GM04503 (cell line): ENCODE results near the gene CHRM4.
"Not testable (repeated sequence)": the region's sequence is repeated elsewhere in the genome, so short reads cannot be mapped to it uniquely, and the experiment has no call there.

Experiments
- DNase-seq: peaks from one replicate; pipeline ENCODE4 v3.0.0-alpha.2; 2012; ENCODE audit warnings: low read depth

Gene CHRM4

DNA sequence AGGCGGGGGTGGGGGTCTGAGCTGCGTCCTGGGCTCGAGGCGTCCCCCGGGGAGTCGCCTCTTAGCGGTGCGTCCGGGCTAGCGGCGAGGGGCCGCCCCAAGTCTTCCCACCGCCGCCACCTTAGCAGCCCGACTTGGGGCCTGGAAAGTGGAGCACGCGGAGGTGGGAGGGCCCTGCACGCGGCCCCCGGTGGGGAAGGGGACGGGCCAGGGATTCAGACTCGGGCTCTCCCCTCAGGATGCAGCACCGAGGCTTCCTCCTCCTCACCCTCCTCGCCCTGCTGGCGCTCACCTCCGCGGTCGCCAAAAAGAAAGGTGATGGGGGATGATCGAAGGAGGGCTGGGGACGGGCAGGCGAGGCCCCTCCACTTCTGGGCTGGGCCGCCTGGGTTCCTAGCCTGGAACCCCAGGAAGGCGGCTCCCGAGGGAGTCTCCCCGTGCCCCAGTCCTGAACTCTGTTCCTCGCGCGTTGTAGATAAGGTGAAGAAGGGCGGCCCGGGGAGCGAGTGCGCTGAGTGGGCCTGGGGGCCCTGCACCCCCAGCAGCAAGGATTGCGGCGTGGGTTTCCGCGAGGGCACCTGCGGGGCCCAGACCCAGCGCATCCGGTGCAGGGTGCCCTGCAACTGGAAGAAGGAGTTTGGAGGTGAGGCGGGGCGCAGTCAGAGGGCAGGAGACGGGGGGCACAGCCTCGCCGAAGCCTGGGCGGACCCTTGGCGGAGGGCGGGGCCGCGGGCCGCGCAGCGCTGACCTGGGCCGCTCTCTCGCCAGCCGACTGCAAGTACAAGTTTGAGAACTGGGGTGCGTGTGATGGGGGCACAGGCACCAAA lies 9.5 kb downstream of the CHRM4 start:
- DNase-seq, result no peak

DNA sequence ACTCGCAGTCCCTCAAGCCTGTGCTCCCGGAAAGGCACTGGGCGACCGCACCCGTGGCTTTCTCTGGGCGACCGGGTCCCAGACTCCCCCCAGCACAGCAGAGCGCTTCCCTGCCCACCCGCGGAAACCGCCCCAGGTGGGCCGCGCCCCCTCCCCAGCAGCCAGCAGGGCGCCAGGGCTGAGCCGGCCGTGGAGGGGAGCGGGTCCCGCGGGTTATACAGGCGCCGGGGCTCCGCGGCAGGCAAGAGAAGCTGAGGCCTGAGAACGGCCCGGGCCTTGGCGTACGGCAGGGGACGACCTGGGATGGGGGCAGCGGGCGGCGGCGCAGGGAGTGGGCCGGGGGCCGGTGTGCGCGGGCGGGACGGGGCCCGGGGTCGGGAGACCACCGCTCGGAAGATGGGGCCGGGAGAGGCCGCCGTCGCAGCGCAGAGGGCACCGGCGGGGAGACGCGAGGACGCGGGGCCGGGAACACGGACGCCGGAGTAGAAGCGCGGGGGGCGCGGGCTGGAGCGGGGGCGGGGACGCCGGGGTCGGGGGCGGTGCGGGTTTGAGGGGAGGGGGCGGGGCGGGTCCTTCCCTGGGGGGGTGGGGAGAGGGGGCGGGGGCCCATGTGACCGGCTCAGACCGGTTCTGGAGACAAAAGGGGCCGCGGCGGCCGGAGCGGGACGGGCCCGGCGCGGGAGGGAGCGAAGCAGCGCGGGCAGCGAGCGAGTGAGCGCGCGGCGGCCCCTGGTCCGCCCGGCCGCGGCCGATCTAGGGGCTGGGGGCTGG lies 10.3 kb downstream of the CHRM4 start, which contains the start of gene MDK:
MDK (plus strand) TSS at position 622 of the 771 bp plus-strand sequence. CDS start 389 bp downstream, outside the sequence.
- no peak for DNase-seq

DNA sequence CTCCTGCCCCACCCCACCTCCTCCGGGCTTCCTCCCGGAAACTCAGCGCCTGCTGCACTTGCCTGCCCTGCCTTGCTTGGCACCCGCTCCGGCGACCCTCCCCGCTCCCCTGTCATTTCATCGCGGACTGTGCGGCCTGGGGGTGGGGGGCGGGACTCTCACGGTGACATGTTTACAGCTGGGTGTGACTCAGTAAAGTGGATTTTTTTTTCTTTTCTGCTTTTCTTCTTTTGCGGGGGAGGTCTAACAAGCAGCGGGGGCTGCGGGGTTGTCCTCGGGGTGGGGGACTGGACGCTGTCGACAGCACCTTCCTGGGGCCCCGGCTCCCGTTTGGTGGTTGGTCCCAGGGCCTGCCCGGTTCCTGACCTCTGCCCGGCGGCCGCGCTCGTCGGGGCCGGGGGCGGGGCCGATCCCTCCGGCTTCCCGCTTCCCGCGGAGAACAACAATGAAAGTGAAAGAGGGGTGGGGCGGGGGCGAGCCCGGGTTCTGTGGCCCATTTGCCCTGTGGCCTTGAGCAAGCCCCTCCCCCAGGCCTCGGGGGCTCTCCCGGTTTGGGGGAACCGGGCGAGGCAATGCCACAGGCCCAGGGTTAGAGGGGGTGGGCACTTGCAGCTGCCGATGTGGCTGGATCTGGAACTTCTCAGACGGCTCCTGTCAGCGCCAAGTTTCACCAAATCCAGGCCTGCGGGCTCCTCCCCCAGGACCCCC lies 11.1 kb downstream of the CHRM4 start:
- DNase-seq, result no peak

GRCh38 chr11:46379482-46380293 lies 11.9 kb downstream of the CHRM4 start:
- not testable (repeated sequence) for DNase-seq

- no peak for DNase-seq
Measured at GRCh38 chr11:46378811-46379481, 12.6 kb downstream of the CHRM4 start.

DNA sequence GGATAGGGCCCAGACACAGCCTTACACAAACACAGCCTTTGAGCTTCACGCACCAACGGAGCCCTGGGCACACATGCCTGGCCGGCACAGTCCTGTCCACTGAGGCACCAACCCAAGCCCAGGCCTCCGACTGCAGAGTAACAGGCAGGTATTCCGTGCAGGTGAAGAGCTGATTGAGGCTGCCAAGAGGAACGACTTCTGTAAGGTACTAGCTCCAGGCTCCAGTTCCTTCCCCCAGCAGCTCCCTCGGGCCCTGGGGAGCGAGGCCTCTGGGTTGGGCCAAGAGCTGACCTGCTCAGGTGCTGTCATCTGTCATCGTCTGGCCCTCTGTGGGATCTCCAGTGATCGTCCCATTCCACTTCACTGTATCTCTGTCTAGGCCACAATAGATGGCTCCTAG lies 13.3 kb downstream of the CHRM4 start:
- DNase-seq, result no peak

DNA sequence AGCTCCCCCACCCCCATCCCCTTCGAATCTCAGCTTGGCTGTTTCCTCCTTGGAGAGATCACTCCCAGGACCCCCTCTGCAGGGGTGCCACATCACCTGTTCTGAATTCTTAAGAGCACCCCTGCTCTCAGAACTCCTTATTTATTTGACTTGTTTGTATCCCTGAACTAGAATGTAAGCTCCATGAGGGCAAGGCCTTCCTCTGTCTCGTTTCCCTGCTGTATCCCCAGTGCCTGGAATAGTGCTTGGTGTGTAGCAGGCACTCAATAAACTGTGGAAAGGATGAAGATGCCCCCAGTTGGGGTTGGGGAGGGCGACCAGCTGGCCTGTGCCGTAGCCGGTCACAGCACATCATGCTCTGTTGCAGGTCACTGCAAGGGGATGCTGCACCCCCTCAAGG lies 13.7 kb downstream of the CHRM4 start:
- DNase-seq, result no peak

GRCh38 chr11:46377290-46377689 lies 14.3 kb downstream of the CHRM4 start:
- DNase-seq, result no peak

GRCh38 chr11:46376258-46377050 lies 15.1 kb downstream of the CHRM4 start:
- no peak for DNase-seq

DNA sequence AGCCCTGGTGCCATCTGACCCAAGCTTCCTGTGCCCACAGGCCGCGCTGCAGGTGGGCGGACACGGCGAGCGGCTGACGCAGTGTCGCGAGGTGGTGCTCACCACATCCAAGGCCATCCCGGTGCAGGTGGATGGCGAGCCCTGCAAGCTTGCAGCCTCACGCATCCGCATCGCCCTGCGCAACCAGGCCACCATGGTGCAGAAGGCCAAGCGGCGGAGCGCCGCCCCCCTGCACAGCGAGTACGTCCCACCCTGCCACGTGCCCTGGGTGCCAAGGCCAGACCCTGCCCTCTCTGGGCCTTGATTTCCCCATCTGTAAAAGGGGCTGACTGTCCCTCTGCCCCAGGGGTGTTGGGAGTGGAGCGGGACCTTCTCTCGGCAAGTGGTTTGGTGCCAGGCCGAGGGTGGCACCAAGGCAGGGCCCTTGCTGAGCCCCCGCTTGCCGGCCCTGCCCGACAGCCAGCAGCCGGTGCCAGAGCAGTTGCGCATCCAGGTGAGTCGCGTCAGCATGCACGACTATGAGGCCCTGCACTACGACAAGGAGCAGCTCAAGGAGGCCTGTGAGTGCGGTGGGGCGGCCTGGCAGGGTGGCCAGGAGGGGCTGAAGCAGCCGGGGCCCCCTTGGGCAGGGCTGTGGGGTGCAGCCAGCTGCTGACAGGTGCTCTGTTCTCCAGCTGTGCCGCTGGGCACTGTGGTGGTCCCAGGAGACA lies 16.0 kb downstream of the CHRM4 start:
- no peak for DNase-seq

- DNase-seq, result no peak
Measured at GRCh38 chr11:46374815-46375214, 16.8 kb downstream of the CHRM4 start.

DNA sequence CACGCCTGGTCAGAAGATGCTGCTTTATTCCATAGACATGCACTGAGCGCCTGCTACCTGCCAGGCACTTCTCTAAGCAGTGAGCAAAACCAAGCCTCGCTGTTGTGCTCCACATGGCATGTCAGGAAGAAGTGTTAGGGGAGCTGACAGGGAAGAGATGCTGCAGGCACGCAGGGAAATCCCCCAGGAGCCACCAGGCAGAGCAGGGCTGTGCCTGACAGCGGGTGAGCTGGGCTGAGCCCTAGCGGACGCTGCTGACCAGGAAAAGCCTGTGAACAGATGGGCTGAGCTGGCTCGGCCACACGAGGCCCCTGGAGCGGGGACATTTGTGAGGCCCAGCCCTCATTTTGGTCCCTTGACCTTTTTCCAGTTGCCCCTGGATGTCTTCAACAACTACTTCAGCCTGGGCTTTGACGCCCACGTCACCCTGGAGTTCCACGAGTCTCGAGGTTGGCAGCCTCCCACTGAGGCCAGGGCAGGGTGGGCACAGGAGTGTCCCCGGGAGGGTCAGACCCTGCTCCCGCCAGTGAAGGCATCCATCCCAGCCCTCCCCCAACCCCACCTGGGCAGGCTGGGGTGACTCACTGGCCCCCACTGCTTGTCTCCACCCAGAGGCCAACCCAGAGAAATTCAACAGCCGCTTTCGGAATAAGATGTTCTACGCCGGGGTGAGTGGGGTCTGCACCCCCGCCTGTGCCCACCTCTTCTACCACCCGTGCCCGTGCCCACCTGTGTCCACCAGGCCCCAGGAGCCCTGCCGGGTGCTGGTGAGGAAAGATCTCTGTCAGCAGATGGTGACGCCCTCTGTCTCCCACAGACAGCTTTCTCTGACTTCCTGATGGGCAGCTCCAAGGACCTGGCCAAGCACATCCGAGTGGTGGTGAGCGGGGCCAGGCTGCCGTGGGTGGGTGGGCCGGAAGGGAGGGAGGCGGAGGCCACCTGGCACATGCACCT lies 17.5 kb downstream of the CHRM4 start:
- no peak for DNase-seq

DNA sequence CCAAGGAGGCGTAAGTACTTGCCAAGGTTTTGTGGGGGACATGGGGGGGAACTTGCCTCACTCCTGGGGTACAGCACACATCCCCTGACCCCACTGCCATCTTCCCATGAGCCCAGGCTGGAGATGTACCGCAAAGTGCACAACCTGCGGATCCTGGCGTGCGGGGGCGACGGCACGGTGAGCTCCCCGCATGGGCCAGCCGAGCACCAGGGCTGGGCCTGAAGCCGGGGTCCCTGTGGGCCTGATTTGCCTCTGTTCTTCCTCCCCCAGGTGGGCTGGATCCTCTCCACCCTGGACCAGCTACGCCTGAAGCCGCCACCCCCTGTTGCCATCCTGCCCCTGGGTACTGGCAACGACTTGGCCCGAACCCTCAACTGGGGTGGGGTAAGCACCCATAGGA lies 19.1 kb downstream of the CHRM4 start:
- not testable (repeated sequence) for DNase-seq

DNA sequence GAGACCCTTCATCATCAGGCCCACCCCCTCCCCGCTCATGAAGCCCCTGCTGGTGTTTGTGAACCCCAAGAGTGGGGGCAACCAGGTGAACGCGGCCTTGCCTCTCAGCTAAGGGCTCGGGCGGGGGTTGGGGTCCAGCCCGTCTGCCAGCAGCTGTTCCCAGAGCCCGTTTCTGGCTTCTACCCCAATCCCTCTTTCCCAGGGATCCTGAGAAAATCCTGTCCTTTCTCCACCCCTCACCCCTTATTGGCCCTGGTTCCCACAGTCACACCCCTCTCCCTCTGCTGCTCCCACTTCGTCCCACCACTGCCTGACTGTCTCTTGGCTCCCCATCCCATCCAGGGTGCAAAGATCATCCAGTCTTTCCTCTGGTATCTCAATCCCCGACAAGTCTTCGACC lies 19.5 kb downstream of the CHRM4 start:
- DNase-seq, result no peak

- DNase-seq, result not testable (repeated sequence)
Measured at GRCh38 chr11:46371262-46371661, 20.3 kb downstream of the CHRM4 start.

- DNase-seq, result no peak
Measured at GRCh38 chr11:46370253-46370652, 21.3 kb downstream of the CHRM4 start.

GRCh38 chr11:46369458-46370152 lies 22.0 kb downstream of the CHRM4 start:
- no peak for DNase-seq

DNA sequence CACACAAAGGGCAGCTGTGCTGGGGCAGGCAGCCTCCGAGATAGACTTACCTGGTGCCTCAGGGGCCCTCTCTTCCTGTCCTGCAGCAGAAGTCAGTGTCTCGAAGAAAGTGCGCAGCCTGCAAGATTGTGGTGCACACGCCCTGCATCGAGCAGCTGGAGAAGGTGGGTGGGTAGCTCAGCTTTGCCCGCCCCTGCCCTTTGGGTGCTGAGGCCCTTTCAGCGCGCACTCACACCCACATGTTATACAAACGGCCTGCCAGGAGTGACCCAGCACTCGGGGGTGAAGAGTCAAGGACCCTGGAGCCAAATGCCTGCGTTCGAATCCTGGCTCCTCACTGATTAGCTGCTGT lies 23.7 kb downstream of the CHRM4 start:
- no peak for DNase-seq
